22Rv1 (cell line): ENCODE data around the gene GRM4.

Experiments used
- H3K27ac ChIP-seq: fragments of 450-650 bp; 2 replicates; pipeline ENCODE4 v1.5.1; 2017
- ZFX ChIP-seq: fragments of 450-650 bp; IDR thresholded peaks from 2 replicates; pipeline ENCODE4 v1.6.1; 2017; ENCODE audit warnings: antibody characterized with exemption, borderline replicate concordance
- TF ChIP-seq, protein P1 (sequence below): fragments of 450-650 bp; IDR thresholded peaks from 2 replicates; pipeline ENCODE4 v1.5.1; 2017; ENCODE audit warnings: mild to moderate bottlenecking

The GRM4 gene

GRCh38 chr6:34138191-34138590 is 7.7 kb downstream of the GRM4 start:
- no peak overlapping the region for H3K27ac ChIP-seq
- no peak for TF ChIP-seq ZFX
- TF ChIP-seq, protein P1, sequence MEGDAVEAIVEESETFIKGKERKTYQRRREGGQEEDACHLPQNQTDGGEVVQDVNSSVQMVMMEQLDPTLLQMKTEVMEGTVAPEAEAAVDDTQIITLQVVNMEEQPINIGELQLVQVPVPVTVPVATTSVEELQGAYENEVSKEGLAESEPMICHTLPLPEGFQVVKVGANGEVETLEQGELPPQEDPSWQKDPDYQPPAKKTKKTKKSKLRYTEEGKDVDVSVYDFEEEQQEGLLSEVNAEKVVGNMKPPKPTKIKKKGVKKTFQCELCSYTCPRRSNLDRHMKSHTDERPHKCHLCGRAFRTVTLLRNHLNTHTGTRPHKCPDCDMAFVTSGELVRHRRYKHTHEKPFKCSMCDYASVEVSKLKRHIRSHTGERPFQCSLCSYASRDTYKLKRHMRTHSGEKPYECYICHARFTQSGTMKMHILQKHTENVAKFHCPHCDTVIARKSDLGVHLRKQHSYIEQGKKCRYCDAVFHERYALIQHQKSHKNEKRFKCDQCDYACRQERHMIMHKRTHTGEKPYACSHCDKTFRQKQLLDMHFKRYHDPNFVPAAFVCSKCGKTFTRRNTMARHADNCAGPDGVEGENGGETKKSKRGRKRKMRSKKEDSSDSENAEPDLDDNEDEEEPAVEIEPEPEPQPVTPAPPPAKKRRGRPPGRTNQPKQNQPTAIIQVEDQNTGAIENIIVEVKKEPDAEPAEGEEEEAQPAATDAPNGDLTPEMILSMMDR: no peak

GRCh38 chr6:34135541-34135940 is 10.3 kb downstream of the GRM4 start:
- no peak for TF ChIP-seq ZFX
- TF ChIP-seq, protein P1: no peak
- H3K27ac ChIP-seq: no peak overlapping the region

- TF ChIP-seq, protein P1: no peak
- no peak for TF ChIP-seq ZFX
- no peak overlapping the region for H3K27ac ChIP-seq
Measured at GRCh38 chr6:34132486-34133185, 13.3 kb downstream of the GRM4 start.

DNA sequence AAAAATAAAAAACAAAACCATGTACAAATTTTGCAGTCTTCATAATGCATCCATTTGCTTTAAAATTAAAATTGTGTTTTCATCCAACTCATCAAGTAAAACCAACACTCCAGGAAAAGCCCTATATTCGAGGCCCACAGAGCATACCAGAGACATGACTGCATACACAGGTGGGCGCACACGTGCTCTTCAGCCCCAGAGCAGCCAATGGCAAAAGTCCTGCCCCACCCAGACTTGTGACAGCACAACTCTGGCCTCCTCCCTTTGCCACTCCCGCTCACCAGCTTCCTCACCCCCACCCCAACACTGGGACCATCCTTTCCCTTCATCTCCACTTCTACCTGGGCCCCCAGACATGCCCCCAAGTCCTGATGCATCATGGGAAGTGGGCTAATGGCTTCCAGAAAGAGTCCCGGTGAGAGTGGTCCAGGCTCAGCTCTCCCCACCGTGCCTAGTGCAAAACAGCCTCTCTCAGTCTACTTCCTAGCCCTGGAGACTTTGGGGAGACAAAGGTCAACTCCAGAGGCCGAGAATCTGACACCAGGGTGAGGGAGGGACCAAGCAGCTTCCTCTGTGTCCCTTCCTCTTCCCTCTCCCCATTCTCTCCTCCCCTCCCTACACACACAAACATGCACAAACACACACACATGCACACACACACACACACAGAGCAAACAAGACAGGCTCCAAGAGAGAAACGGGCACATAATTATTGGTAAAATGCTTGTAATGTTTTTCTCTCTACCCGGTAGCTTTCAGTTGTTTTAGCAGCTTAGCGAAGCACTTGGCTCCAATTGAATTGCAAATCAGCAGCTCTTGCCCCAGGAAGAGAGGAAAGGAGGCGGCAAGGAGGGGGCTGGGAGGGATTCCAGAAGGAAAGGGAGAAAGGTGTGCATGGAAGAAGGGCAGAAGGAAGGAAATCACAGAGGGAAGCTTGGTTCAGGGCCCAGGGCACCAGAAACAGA is 14.3 kb downstream of the GRM4 start:
- no peak for TF ChIP-seq ZFX
- TF ChIP-seq, protein P1: no peak
- no peak overlapping the region for H3K27ac ChIP-seq

DNA sequence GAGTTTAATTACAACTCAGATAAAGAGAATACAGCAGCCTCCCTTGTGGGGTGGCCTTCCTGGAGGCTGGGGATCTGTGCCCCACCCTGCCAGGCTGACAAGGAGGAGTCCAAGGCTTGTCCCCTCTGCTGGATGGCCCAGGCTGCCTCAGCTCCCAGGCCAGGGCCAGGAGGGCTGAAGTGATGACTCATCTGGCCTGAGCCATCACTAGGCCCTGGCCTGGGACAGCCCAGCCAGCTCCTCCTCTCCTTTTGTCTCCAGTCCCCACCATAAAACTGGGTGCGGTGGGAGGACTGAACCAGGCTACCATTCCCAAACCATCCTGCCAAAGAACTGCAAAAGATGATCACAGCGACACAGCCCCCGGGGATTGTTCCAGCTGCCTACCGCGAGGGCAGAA is 15.0 kb downstream of the GRM4 start:
- H3K27ac ChIP-seq: no peak overlapping the region
- TF ChIP-seq, protein P1: no peak
- TF ChIP-seq ZFX: no peak

DNA sequence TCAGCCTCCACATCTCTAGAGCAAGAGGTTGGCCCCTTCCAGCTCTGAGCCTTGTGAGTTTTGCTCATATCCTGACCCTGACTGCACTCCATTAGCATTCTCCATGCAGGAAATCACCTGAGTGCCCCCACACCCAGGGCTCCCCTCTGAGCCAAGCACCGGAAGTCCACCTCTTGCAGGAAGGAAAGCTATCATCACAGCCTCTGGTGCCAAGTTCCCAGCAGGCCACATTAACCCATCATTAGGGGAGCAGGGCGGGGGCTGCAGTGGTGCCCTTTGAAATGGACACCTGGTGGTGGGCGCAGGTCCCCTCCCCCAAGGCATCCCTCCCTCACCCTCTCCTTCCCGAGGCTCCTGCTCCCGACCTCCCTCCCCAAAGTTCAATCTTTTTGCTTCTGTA is 16.1 kb downstream of the GRM4 start:
- H3K27ac ChIP-seq: no peak overlapping the region
- TF ChIP-seq ZFX: no peak
- TF ChIP-seq, protein P1: no peak

DNA sequence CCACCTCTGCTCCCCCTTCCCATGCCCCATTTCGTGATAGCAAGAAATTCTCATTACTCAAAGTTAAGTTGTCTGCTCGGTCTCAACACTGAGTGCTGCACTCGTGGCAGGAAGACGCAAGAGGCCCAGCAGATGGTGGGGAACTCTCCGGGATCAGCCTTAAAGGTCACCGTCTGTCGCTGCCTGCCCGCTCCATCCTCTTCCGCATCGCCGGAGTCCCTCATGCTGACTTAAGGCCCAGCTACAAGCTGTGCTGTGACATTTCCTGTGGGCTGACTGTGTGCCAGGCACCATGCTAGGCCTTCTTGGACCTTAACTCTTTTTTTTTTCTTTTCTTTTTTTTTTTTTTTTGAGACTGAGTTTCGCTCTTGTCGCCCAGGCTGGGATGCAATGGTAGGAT is 17.8 kb downstream of the GRM4 start:
- no peak overlapping the region for H3K27ac ChIP-seq

More for the DNA sequence above, 17.8 kb downstream of the GRM4 start:
- TF ChIP-seq ZFX: no peak
- TF ChIP-seq, protein P1: no peak
